AG20443 (cell line): ENCODE data around the gene ALPK3.

Source experiments
- DNase-seq: peaks from one replicate; pipeline ENCODE4 v3.0.0; 2012; ENCODE audit warnings: low spot score, mixed read lengths

Gene ALPK3

DNA sequence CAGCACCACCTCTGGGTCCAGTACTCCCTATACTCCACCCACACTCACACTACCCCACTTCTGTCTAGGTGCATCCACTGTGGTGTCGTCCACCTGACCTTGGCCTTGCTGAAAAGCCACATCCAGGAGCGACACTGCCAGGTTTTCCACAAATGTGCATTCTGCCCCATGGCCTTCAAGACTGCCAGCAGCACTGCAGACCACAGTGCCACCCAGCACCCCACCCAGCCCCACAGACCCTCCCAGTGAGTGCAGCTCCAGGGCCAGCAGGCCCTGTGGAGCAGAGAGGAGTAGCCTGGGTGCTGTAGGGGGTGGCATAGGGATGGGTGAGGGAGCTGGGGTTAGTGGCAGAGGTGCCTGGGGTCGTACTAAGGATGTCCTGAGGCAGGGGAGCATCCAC is 19.4 kb upstream of the ALPK3 start:
- no peak for DNase-seq

DNA sequence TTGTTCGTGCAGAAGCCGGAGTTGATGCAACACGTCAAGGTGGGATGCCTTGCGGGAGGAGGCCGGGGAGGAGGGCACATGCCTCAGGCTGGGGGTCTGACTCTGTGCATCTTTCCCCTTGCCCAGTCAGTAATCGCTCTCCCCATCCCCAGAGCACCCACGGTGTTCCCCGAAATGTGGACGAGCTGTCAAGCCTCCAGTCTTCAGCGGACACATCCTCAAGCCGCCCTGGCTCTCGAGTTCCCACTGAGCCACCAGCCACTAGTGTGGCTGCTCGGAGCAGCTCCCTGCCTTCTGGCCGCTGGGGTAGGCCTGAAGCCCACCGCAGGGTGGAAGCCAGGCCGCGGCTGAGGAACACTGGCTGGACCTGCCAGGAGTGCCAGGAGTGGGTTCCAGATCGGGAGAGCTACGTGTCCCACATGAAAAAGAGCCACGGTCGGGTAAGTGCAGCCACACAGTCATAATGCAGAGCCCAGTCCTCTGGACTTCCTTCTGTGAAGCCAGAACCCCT is 18.7 kb upstream of the ALPK3 start:
- no peak for DNase-seq

DNA sequence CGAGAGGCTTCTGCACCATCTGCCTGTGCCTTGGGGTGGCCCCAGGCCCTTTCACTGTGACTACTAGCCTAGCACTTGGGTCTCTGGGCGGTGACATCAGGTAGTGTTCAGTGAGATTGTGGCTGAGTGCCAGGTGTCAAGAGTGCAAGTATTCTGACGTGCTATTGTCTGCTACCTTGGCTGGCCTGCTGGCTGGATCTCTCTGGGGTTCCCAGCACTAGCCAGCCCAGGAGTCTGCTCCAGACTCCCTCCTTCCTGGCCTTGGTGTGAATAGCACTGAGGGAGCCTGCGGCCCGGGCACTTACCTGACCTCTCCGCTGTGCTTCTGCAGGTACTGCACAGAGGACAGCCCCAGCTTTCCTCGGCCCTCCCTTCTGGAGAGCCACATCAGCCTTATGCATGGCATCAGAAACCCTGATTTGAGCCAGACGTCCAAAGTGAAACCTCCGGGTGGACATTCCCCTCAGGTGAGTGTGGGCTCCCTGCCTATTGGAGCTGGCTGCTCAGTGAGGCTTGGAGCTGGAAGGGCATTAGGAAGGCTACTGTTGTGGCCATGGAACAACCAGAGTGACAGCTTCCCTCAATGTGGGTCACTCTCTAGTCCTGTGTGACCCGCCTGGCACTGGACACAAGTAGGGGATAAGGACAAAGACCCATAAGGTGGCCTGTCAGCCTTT is 17.5 kb upstream of the ALPK3 start:
- DNase-seq: no peak

DNA sequence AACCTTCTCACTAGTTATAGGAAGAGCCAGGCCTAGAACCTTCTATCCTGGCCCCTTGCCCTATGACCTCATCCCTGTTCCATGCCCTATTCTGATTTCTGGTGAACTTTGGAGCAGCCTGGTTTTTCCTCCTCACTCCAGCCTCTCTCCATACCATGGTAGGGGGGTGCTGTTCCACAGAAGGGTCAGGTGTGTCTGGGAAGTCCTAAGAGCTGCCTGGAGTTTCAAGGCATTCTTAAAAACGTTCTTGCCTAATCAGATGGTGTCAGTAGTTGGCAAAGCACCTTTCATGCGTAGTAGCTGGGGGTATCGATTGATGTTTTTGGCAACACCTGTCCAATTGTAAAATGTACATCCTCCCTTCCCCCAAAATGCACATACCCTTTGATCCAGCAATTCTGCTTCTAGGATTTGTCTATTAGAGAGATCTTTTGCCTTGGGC is 16.8 kb upstream of the ALPK3 start:
- no peak for DNase-seq

DNA sequence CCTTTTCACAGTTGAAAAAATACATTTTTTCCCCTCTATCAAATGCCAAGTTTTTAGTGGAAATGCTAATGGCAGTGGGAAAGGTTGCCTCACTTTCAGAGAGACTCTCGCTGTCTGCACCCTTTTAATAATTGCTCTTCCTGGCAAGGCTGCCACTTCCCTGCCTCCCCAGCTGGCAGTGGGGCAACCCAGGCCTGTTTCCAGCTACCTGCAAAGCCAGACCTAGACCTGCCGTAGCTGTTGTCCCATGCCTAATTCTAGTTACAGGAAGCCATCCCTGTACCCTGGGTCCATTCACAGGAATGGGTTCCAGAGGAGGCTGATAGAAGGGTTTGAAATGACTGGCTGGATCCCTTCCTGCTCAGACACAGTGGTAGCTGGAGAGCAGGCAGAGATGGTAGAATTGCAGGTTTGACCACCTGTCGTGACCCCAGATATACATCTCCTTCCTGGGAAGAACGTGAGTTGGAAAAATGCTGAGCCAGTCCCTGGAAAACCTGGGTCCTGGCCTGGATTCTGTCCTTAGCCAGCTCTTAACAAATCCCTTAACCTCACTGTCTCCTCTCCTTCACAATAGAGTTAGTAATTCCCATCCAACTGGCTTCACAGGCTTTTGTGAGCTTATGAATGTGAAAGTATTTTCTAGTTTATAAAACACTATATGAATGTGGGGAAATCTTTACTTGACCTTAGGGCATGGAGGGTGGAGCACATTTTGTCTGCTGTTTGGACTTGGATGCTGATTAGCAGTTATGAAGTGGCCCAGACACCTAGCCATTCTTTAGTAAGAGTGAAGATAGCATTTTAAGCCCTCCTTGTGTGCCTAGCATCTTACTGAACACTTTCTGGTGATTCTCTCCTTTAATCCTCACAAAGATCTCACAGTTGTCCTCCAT is 12.9 kb upstream of the ALPK3 start:
- DNase-seq: no peak

DNA sequence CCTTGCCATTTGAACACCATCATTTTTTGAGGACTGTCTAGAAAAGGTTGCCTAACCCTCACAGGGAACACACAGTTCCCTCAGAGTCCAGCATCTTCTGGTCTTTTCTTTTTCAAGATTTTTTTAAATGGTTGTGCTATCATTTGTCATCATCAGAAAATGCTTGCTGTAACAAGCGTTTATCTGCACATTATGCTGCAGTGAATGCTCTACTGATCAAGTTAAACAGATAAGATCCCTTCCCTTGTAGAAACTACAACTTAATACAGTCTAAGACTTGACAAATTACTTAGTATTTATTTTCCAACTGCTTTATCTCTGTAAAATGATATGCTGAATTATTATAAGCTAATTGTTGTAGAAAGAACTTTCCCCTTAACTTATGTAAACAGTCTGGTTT is 11.9 kb upstream of the ALPK3 start:
- DNase-seq: no peak

DNA sequence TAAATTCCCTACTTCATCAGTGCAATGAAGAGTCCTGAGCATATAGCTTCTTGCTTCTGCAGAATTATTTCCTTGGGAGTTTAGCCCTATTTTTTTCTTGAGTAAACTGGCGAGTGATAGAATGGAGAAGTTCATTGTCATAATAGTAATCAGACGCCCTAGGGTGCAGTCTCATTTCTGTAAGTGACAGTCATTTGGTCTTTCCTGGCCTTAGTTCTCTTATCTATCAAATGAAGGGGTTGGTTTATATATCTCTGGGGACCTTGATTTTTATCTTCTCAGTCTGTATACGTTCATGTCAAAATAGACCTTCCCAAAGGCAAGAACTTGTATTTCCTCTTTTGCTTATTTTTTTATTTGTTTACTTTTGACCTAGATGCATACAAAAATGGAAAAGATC is 9.9 kb upstream of the ALPK3 start:
- DNase-seq: no peak

DNA sequence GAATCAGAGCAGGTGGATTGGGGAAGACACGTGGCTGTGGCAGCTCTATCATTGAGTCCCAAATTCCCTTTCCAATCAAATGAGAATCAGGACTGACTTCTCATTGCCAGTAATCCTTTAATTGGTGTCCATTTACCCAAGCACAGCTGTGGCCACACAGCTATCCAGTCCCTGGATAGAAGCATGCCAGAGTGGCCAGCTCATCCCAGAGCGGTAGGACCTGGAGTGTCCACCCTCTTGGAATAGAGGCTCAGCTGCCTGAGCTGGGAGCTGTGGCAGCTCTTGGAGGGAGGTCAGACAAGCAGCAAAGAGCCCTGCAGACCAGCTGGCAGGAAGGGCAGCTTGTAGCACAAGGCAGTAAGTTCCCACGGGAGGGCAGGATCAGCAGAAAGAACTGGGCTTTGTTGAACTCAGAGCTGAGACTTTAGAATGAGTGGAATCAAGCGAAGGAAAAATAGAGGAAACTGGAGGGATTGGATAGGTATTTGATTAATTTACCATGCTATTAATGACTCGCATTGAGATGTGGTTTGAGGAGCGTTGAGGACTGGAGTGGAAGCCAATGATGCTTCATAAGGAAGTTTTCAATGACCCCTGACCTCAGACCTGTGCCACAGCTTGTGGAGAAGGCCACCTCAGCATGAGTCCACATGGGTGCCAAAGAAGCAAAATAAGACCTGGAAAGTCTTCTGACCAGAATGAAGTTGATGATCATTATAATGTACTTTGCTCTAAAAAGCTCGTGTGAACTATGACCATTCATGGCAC is 6.9 kb upstream of the ALPK3 start:
- no peak for DNase-seq

DNA sequence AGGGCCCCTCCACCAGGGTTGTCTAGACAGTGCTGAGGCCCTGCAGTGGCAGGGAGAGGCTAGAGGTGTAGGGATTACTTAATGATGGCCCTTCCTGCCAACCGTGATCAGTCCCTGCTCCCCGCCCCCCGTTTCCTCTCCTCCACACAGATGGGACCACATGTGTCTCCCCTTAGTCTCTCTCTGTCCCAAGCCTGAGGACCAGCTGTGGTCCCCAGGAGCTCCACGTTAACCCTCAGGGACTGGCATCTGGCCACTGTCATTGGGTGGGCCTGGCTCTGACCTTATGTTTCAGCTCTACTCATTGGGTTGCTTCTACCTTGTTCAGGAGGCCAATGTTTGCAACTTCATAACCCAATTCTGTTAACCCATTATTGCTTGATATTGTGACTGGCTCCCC is 6.0 kb upstream of the ALPK3 start:
- no peak for DNase-seq

DNA sequence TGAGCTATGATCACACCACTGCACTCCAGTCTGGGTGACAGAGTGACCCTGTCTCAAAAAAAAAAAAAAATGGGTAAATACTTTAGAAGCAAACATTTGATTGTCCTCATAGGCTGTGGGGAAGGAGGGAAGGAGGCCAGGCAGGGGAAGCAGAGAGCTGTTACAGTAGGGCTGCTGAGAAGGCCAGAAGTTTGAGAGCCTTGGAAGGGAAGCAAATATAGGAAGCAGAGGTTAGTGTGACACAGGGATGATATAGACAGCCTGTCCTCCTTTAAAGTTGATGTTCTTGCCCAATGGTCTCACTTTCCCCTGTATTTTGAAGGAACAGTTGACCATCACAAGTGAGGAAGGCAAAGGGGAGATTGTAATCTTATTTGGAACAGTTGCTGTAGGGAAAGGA is 5.3 kb upstream of the ALPK3 start:
- no peak for DNase-seq

DNA sequence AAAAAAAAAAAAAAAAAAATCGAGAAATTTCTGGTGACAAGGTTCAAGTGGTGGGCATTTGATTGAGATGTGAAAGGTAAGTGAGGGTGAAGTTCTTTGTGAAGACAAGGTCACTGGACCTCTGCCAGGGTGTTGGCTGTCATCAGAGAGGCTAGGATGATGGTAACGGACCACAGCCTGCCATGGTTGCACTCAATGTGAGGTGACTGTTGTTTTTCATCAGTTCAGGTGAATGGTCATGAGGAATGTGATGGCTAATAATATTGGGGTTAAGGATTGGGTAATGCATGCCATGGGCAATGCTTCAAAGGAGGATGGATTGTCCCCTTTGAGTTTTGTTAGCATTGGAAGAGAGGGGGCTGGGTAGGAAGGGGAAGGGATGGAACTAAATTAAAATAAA is 4.3 kb upstream of the ALPK3 start:
- DNase-seq: no peak

DNA sequence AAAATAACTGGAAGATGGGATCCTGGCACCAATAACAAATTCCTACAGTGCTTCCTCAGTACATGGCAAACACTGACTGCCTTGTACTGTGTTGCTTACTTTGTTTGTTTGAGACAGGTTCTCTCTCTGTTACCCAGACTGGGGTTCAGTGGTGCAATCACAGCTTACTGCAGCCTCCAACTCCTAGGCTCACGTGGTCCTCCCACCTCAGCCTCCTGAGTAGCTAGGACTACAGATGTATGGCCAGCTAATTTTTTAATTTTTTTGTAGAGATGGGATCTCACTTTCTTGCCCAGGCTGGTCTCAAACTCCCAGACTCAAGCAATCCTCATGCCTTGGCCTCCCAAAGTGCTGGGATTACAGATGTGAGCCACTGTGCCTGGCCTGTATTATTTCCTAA is 3.7 kb upstream of the ALPK3 start:
- no peak for DNase-seq

DNA sequence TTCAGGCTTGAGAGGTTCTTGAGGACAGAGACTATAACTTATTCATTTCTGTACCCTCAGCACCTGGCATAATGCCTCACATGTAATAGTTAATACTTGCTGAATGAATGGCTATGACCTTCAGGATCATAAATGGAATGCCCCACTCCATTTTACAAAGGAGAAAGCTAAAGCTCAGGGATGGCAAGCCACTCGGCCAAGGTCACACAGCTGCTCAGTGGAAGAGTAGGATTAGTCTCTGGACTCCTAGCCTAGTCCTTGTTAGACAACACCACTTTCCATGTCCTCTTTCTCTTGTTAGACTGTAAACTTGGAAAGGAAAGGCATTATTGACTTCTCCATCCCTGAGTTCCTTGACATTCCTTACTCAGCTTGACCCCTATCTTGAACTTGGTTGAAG is 3.2 kb upstream of the ALPK3 start:
- DNase-seq: no peak

DNA sequence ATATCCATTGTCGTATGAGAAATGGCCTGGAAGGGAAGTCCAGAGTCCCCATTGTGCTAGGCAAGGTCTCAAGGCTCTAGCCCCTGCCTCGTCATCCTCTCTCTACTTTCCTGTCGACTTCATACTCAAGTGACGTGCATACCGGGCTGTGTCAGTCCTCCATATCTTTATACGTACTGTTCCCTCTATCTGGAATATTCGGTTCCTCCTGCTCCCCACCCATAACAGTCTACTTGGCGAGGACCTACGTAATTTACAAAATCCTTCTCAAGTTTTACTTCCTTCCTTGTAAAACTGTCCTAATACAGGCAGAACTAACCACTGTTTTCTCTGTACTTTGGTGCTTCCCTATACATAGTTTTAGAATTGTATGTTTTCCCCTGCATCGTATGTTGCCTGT is 2.2 kb upstream of the ALPK3 start:
- DNase-seq: no peak

DNA sequence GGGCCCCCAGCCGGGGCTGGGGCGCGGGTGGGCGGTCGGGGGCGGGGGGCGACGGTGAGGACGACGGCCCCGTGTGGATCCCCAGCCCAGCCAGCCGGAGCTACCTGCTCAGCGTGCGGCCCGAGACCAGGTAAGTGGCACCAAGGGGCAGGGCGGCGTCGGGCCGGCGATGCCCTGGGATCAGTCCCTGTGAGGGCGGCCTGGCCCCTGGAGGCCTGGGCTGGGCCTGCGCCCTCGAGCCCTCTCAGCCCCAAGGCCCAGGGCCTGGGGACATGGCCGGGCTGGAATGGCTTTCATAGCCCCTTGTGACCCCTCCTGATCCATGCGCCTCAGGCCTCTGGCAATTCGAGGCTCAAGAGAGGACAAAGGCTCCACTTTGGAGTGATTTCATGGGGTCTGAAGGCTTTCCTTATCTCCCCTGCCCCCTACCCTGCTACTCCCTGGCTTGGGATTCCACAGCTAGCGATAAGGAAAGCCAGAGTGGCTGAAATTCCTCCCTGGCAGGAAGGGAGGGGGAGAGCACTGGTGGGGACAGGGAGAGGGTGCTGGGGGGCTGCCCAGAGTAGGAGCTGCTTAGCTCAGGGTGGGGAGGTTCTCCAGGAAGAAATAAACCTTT is 418 bp downstream of the ALPK3 start:
- DNase-seq: no peak

DNA sequence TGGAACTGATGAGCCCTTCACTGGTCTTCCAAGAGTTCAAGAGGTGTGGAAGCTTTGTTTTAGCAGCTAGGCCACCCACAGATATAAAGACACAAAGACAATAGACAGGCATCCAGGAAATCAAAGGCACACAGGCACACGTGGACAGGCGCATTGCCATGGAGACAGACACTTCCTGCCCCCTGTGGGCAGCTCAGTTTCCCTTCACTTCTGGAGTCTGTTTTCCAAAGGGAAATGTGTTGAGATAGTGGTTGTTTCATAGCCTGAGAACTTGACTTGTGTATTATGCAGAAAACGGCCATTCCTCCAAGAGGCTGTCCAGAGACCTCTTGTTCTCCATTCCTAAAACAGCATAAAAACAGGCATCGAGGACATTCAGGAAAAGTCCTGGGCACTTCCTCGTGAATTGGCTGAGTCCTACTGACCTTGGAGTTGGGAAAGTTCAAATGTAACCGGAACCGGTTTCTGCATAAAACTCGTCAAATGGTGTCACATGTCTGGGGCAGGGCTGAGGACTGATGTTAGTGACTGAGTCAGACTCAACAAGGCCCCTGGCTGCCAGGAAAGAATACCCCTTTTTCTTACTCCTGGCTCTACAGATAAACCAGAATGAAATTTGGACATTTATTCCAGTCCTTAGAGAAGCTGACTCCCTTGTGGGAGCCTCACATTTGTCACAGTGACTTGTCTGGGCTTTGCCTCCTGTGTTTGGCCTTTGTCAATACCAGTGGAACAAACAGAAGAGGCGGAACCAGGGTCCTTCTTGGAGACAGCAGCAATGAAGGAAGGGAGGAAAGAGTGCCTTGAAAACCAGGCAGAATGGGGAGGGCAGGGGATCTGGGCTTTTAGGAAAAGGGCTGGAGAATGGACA is 1.3 kb downstream of the ALPK3 start:
- DNase-seq: no peak

DNA sequence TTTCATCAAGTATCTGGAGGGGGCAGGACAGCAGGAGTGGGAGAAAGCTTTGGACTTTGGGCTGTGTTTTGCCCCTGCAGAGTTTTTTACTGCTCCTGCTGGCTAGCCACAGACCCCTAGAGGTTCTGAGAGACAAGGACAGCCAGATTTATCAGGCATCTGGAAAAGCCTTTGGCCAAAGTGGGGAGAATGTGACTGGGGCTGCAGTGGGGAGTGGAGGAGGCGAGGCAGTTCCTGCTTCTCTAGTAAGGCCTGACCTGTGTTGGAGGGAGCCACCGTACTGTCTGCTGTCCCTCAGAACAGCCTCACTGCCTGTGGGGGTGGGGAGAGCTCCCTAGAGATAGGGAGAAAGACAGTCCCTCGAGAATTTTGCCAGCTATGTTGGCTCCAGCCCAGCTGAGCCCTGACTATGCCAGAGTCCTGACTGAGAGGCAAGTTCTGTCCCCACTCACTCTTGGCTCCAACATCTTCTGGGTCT is 2.2 kb downstream of the ALPK3 start:
- no peak for DNase-seq

DNA sequence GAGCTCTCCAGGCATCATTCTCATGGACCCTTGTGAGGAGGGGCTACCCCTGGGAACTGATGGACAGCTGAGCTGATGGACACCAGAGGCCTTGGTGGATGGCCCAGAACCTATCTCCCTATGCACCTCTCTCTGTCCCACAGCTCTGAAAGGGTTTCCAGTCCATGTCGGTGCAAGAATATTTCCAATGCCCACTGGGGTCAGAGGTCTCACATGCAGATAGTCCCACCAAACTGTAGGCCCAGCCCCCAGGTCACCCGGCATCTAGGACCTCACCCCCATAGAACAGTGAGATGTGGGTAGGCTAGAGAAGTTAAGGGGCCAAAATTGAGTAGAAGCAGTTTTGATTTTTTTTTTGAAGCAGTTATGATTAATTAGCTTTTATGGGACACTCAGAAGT is 2.6 kb downstream of the ALPK3 start:
- DNase-seq: no peak

DNA sequence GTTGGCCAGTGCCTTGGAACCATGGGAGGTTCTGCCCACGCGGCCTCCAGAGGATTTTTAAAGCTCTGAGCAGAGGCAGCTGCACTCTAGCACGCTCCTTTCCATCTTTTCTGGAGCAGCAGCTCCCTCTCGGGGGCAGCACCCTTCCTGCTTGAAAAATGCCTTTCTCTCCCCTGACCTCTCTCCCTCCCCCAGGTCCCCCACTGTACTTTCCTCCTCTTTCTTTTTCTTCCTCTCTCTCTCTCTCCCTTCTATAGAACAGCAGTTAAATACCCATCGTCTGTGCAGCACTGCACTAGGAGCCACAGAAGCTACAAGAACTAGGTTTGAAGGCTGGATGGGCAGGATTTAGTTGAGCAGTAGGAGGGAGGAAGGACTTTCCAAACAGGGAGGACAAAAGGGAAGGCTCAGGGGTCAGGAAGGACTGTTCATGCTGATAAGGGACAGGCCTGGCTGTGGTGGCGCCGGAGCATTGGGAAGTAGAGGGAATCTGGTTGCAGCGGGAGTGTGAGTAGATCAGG is 4.4 kb downstream of the ALPK3 start:
- DNase-seq: no peak

DNA sequence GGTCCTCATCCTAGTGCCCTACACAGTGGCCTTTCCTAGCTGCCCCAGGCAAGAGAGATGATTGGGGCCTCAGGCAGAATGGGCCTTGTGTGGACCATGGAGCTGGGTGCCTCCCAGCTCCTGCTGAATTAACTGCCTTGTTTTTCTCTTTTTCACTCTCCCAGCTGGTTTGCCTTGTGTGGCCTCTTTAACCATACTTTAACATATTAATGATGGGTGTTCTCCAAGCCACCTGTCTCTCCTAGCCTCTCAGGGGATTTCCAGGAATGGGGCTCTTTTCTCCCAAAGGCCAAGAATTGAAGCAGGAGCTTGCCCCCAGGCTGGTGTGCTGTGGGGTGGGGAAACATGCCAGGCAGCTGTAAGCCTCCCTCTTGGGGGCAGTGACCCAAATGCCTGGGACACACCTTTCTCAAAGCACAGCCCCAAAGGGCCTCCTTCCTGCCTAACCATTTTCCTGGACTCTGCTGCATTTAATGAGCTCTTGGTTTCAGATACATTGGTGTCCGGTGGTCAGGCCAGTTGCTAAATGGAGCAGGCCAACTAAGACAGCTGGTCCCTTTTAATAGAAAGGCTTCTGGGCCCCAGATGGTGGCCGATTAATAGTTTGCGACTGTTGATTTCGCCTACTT is 5.6 kb downstream of the ALPK3 start:
- no peak for DNase-seq
